BJ (cell line): ENCODE results near the gene RASGRP3. TPM values are rescaled to one million over a fixed set of nuclear protein-coding genes. Genes with fewer than 3 reads are reported as not detected.

ENCODE experiments used
- CTCF ChIA-PET: fragments of 350-600 bp; formaldehyde crosslinking; extraction: SDS; loops from one replicate; lab custom pipeline; 2021; ENCODE audit warnings: antibody characterized with exemption, inconsistent platforms; lab: Yijun Ruan, JAX
- POLR2A ChIA-PET: fragments of 300-600 bp; sonication (Branson Sonifier 250); formaldehyde crosslinking; extraction: SDS; loops from one replicate; lab custom pipeline; 2021; ENCODE audit warnings: antibody characterized with exemption; lab: Charles Lee
- DNase-seq: peaks from one replicate; pipeline ENCODE4 v3.0.0-alpha.2; 2011; ENCODE audit warnings: low read depth
- H3K27me3 ChIP-seq: 2 replicates; pipeline ENCODE4 v1.6.0; 2011; ENCODE audit warnings: low read length; ENCODE audit not compliant: control insufficient read depth, insufficient read depth
- H3K36me3 ChIP-seq: 2 replicates; pipeline ENCODE4 v1.5.1; 2011; ENCODE audit warnings: low read length; ENCODE audit not compliant: control insufficient read depth, insufficient read depth
- H3K4me3 ChIP-seq: 2 replicates; pipeline ENCODE4 v1.5.1; 2011; ENCODE audit warnings: low read depth, mild to moderate bottlenecking, control low read depth, low read length
- CTCF ChIP-seq: IDR thresholded peaks from 2 replicates; pipeline ENCODE4 v1.5.1; 2011; ENCODE audit warnings: low read depth, mild to moderate bottlenecking, control low read depth, inconsistent platforms, low read length, moderate library complexity; ENCODE audit not compliant: insufficient read depth
- polyA plus RNA-seq: library from polyadenylated mRNA; depleted of rRNA; stranded (reverse); fragments of >200 nt; gene quantifications from 2 replicates; pipeline ENCODE4 v1.2.3, GENCODE V29; 2011

Gene RASGRP3
- polyA plus RNA-seq, 1 experiment = 2.6 TPM

- no peak for DNase-seq
- ChIA-PET CTCF (no interaction called here), POLR2A (no interaction called here)
- no peaks in the 10 kb centered on the region for H3K36me3 ChIP-seq
- no peaks in the 10 kb centered on the region for H3K27me3 ChIP-seq
- TF ChIP-seq CTCF = no peak
- no peak overlapping the region for H3K4me3 ChIP-seq
These were observed 52.0 kb downstream of the RASGRP3 start for GRCh38 chr2:33528441-33528950.

GRCh38 chr2:33529771-33530481 lies 53.5 kb downstream of the RASGRP3 start:
- Histone ChIP-seq H3K4me3 (no peak overlapping the region), H3K27me3 (no peaks in the 10 kb centered on the region), H3K36me3 (no peaks in the 10 kb centered on the region)
- ChIA-PET POLR2A (interaction anchor here (0.5 to 0.6 kb wide), 2 partner anchors 15 to 24 kb away, joined by 3 to 4 read pairs; no protein-coding TSS in a partner anchor), CTCF (interaction anchor here (0.7 kb wide), 1 partner anchor 89 kb away, joined by 4 read pairs; no protein-coding TSS in a partner anchor)
- peak; percentile 92 for DNase-seq
- peak; percentile 30; the same call in 1 of the 2 replicates for TF ChIP-seq CTCF

GRCh38 chr2:33530690-33531548 lies 54.5 kb downstream of the RASGRP3 start:
- POLR2A ChIA-PET = no interaction called here
- CTCF ChIA-PET = no interaction called here
- no peak overlapping the region for H3K4me3 ChIP-seq
- no peaks in the 10 kb centered on the region for H3K27me3 ChIP-seq
- no peak for DNase-seq
- no peaks in the 10 kb centered on the region for H3K36me3 ChIP-seq
- no peak for TF ChIP-seq CTCF

- no peak for DNase-seq
- no peak overlapping the region for H3K4me3 ChIP-seq
- ChIA-PET CTCF (interaction anchor here (1.1 kb wide), 1 partner anchor 56 kb away, joined by 3 read pairs; no protein-coding TSS in a partner anchor), POLR2A (no interaction called here)
- no peaks in the 10 kb centered on the region for H3K36me3 ChIP-seq
- TF ChIP-seq CTCF = no peak
- no peaks in the 10 kb centered on the region for H3K27me3 ChIP-seq
These were observed 55.2 kb downstream of the RASGRP3 start for GRCh38 chr2:33531549-33532059.
